K562 (cell line): ENCODE data around the gene EEF1AKMT4. TPM values are rescaled to one million over a fixed set of nuclear protein-coding genes. Genes with fewer than 3 reads are reported as not detected.
A peak's percentile ranks its signal among the peaks of the same experiment; 100 is the strongest.

Experiments used
- ATF7 ChIP-seq: fragments of 450-650 bp; IDR thresholded peaks from 2 replicates; pipeline ENCODE4 v1.7.1; 2014; ENCODE audit warnings: mild to moderate bottlenecking, moderate library complexity
- HEY1 ChIP-seq: fragments of 250-450 bp; sonication (Bioruptor Pico); IDR thresholded peaks from 2 replicates; pipeline ENCODE4 v1.5.0; 2020; ENCODE audit warnings: mild to moderate bottlenecking, moderate library complexity, borderline replicate concordance
- HMGN3 ChIP-seq: IDR thresholded peaks from 2 replicates; pipeline ENCODE4 v1.6.1; 2011; ENCODE audit warnings: borderline replicate concordance, low read depth, mild to moderate bottlenecking, mixed read lengths, low read length; ENCODE audit not compliant: insufficient read length; ENCODE audit errors: extremely low read depth
- LARP7 ChIP-seq: fragments of 450-650 bp; IDR thresholded peaks from 2 replicates; pipeline ENCODE4 v1.6.1; 2016
- NONO ChIP-seq, 2 experiments: fragments of 200-400 bp in 1 of 2; fragments of 450-650 bp in 1 of 2; formaldehyde crosslinking in 1 of 2; IDR thresholded peaks; 2 replicates each; pipeline ENCODE4 v1.6.1; 2017; ENCODE audit warnings: low read depth in 2 of 2, mild to moderate bottlenecking in 2 of 2, moderate library complexity in 2 of 2, low read length in 1 of 2
- NR2C2 ChIP-seq, 2 experiments: fragments of 200-800 bp in 1 of 2; sonication (Bioruptor generic) in 1 of 2; sonication (generic) in 1 of 2; formaldehyde crosslinking in 1 of 2; IDR thresholded peaks; 2 replicates each; pipeline versions ENCODE4 v1.6.1 to v1.8.0; 2016 to 2022; ENCODE audit warnings: mild to moderate bottlenecking in 1 of 2, missing compliant biosample characterization in 1 of 2, missing genetic modification characterization in 1 of 2, missing genetic modification reagents in 1 of 2
- RBM22 ChIP-seq: fragments of 200-400 bp; formaldehyde crosslinking; IDR thresholded peaks from 2 replicates; pipeline ENCODE4 v1.6.1; 2018; ENCODE audit warnings: low read length, low read depth; ENCODE audit not compliant: poor library complexity, severe bottlenecking
- RFX1 ChIP-seq: fragments of 450-650 bp; IDR thresholded peaks from 2 replicates; pipeline ENCODE4 v1.6.1; 2016; ENCODE audit warnings: mild to moderate bottlenecking, moderate library complexity
- TAF7 ChIP-seq: fragments of 450-650 bp; IDR thresholded peaks from 2 replicates; pipeline ENCODE4 v1.6.1; 2016; ENCODE audit warnings: missing genetic modification characterization, missing compliant biosample characterization
- ZBTB17 ChIP-seq: fragments of 450-650 bp; formaldehyde crosslinking; IDR thresholded peaks from 2 replicates; pipeline ENCODE4 v1.4.0; 2020; ENCODE audit warnings: mild to moderate bottlenecking
- ZNF133 ChIP-seq: fragments of 250-450 bp; sonication (Bioruptor Pico); IDR thresholded peaks from 2 replicates; pipeline ENCODE4 v1.4.0; 2020; ENCODE audit warnings: mild to moderate bottlenecking
- ZNF232 ChIP-seq: sonication (generic); formaldehyde crosslinking; IDR thresholded peaks from 2 replicates; pipeline ENCODE4 v1.8.0; 2022; ENCODE audit warnings: mild to moderate bottlenecking, missing genetic modification reagents
- ZNF282 ChIP-seq: sonication (generic); formaldehyde crosslinking; IDR thresholded peaks from 2 replicates; pipeline ENCODE4 v1.8.1; 2023; ENCODE audit warnings: missing genetic modification reagents
- ZNF668 ChIP-seq: fragments of 250-450 bp; sonication (Bioruptor Pico); IDR thresholded peaks from 2 replicates; pipeline ENCODE4 v1.8.0; 2022; ENCODE audit warnings: mild to moderate bottlenecking, inconsistent platforms
- polyA plus RNA-seq, 8 experiments: library from polyadenylated mRNA; depleted of rRNA in 4 of 8; stranded (reverse) in 5 of 8; unstranded in 3 of 8; fragments of >200 nt; fragmentation: Nextera tagmentation in 2 of 8; fragmentation: Illumina TruSeq in 1 of 8; extraction: Ambion mirVana in 2 of 8; extraction: Trizol in 1 of 8; gene quantifications; 2 replicates each; pipeline versions ENCODE4 v1.2.1 to v1.2.3, GENCODE V29; 2011 to 2014; ENCODE audit warnings: inconsistent platforms in 1 of 8, missing spikeins in 1 of 8
- total RNA-seq, 7 experiments: library from RNA; depleted of rRNA in 6 of 7; stranded (reverse); fragments of >200 nt in 6 of 7; fragmentation: Illumina TruSeq in 2 of 7; extraction: Trizol in 2 of 7; gene quantifications; 2 replicates each; pipeline versions ENCODE4 v1.2.1 to v1.2.3, GENCODE V29; 2011 to 2021; ENCODE audit warnings: low replicate concordance in 1 of 7
- TF ChIP-seq, protein P1 (sequence below): conservative IDR thresholded peaks from 2 replicates; pipeline ENCODE4 v1.6.1; 2011; ENCODE audit warnings: low read depth, mild to moderate bottlenecking, low read length; ENCODE audit not compliant: control insufficient read depth
- TF ChIP-seq, protein P2 (sequence below): fragments of 250-450 bp; sonication (Bioruptor Pico); IDR thresholded peaks from 2 replicates; pipeline ENCODE4 v1.8.0; 2022; ENCODE audit warnings: inconsistent platforms, mild to moderate bottlenecking, moderate library complexity, borderline replicate concordance
- TF ChIP-seq, protein P3 (sequence below): fragments of 450-650 bp; IDR thresholded peaks from 2 replicates; pipeline ENCODE4 v1.6.1; 2016; ENCODE audit warnings: missing biosample characterization, missing genetic modification characterization
- TF ChIP-seq, protein P4 (sequence below): IDR thresholded peaks from 2 replicates; pipeline ENCODE4 v1.6.1; 2011; ENCODE audit not compliant: insufficient read length; ENCODE audit errors: extremely low read depth
- TF ChIP-seq, protein P5 (sequence below): sonication (generic); formaldehyde crosslinking; IDR thresholded peaks from 2 replicates; pipeline ENCODE4 v1.4.0; 2020; ENCODE audit warnings: mild to moderate bottlenecking, missing genetic modification reagents

The EEF1AKMT4 gene
- total and polyA plus RNA-seq, 9 of the 15 experiments (the other 6 are each of a cell fraction or from before 2014, with no cell fraction given): 10.3 to 49.4 (median 18.9) TPM

DNA sequence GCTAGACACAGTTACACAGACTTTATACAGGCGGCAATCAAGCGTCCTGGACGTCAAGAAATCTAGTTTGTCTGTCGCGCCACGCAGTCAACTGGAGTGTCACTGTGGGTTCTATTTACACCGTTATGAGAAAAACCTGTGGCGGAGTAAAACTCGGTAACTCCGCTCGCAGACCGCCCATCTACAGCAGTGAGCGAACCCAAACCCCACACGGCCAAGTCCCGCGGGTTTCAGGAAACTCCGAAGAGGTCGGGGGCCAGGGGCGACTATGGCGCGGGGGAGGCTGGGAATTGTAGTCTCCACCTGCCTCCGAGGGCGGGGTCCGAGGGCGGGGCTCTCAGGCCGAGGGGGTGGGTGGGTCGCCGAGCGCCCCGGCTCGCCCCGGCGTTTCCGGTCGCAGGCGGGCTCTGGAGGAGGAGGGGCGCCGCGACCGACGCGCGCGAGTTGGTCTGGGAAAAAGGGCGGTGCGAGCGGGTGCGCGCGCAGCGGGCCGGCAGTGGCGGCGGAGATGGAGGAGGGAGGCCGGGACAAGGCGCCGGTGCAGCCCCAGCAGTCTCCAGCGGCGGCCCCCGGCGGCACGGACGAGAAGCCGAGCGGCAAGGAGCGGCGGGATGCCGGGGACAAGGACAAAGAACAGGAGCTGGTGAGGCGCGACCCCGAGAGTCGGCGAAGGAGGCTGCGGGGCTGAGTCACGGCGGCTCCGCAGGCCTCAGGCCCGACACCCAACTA, 49.5 kb downstream of the EEF1AKMT4 start, which contains the start of gene PSMD2 (continued):
- TF ChIP-seq ZNF668 (CRISPR knock-in tag): no peak
- TF ChIP-seq, protein P1, sequence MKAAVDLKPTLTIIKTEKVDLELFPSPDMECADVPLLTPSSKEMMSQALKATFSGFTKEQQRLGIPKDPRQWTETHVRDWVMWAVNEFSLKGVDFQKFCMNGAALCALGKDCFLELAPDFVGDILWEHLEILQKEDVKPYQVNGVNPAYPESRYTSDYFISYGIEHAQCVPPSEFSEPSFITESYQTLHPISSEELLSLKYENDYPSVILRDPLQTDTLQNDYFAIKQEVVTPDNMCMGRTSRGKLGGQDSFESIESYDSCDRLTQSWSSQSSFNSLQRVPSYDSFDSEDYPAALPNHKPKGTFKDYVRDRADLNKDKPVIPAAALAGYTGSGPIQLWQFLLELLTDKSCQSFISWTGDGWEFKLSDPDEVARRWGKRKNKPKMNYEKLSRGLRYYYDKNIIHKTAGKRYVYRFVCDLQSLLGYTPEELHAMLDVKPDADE: peak; percentile 45
- TF ChIP-seq HEY1 (CRISPR knock-in tag): no peak
- TF ChIP-seq RFX1: no peak
- no peak for TF ChIP-seq ZNF282 (CRISPR knock-in tag)
- no peak for TF ChIP-seq ZNF232
- no peak for TF ChIP-seq RBM22
- peak; percentile 86 for TF ChIP-seq TAF7 (tag)
- 0 out of 4 replicates have a peak, but pooled peaks of 1 of the 2 experiments have one; percentile 25 for TF ChIP-seq NONO (IDR thresholded peaks at IDR 0.05; ENCODE audit: low read depth in 2 of 2, low read length in 1 of 2)
- TF ChIP-seq, protein P2, sequence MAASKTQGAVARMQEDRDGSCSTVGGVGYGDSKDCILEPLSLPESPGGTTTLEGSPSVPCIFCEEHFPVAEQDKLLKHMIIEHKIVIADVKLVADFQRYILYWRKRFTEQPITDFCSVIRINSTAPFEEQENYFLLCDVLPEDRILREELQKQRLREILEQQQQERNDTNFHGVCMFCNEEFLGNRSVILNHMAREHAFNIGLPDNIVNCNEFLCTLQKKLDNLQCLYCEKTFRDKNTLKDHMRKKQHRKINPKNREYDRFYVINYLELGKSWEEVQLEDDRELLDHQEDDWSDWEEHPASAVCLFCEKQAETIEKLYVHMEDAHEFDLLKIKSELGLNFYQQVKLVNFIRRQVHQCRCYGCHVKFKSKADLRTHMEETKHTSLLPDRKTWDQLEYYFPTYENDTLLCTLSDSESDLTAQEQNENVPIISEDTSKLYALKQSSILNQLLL (CRISPR knock-in tag): no peak
- TF ChIP-seq, protein P3, sequence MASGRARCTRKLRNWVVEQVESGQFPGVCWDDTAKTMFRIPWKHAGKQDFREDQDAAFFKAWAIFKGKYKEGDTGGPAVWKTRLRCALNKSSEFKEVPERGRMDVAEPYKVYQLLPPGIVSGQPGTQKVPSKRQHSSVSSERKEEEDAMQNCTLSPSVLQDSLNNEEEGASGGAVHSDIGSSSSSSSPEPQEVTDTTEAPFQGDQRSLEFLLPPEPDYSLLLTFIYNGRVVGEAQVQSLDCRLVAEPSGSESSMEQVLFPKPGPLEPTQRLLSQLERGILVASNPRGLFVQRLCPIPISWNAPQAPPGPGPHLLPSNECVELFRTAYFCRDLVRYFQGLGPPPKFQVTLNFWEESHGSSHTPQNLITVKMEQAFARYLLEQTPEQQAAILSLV (tag): no peak
- no peak for TF ChIP-seq HMGN3
- peak; percentile 59 for TF ChIP-seq ATF7
- TF ChIP-seq NR2C2 (CRISPR knock-in tag; IDR thresholded peaks at IDR 0.05): peak; percentile 93
- TF ChIP-seq NR2C2 (tag; IDR thresholded peaks at IDR 0.05): peak; percentile 99
- TF ChIP-seq ZBTB17 (CRISPR knock-in tag): no peak
- TF ChIP-seq, protein P4, sequence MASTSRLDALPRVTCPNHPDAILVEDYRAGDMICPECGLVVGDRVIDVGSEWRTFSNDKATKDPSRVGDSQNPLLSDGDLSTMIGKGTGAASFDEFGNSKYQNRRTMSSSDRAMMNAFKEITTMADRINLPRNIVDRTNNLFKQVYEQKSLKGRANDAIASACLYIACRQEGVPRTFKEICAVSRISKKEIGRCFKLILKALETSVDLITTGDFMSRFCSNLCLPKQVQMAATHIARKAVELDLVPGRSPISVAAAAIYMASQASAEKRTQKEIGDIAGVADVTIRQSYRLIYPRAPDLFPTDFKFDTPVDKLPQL: no peak
- TF ChIP-seq, protein P5, sequence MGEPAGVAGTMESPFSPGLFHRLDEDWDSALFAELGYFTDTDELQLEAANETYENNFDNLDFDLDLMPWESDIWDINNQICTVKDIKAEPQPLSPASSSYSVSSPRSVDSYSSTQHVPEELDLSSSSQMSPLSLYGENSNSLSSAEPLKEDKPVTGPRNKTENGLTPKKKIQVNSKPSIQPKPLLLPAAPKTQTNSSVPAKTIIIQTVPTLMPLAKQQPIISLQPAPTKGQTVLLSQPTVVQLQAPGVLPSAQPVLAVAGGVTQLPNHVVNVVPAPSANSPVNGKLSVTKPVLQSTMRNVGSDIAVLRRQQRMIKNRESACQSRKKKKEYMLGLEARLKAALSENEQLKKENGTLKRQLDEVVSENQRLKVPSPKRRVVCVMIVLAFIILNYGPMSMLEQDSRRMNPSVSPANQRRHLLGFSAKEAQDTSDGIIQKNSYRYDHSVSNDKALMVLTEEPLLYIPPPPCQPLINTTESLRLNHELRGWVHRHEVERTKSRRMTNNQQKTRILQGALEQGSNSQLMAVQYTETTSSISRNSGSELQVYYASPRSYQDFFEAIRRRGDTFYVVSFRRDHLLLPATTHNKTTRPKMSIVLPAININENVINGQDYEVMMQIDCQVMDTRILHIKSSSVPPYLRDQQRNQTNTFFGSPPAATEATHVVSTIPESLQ: 0 out of 2 replicates have a peak, but pooled peaks have one; percentile 21
- TF ChIP-seq ZNF133 (CRISPR knock-in tag): no peak
- TF ChIP-seq LARP7: no peak
